ENCODE data around the gene XRCC4. TPM values are rescaled to one million over a fixed set of nuclear protein-coding genes. Genes with fewer than 3 reads are reported as not detected.

XRCC4 gene
- total and polyA plus RNA-seq, 2 of the 8 experiments (the other 6 are each of a cell fraction or from before 2014, with no cell fraction given), result 3.0 to 8.3 TPM

- Histone ChIP-seq H3K9ac (replicated peaks in 1 of 4; ENCODE audit: extremely low read depth in 1 of 4, low read depth in 3 of 4, low read length in 3 of 4) (no peak overlapping the region), H3K79me1 (ENCODE audit: low read depth, low read length) (no peaks in the 10 kb centered on the region), H3K4ac (replicated peaks; ENCODE audit: insufficient read length, low read depth, low read length) (no peak overlapping the region), H2AFZ (ENCODE audit: low read length) (no peak overlapping the region), H3K36me3 (ENCODE audit: control insufficient read depth in 2 of 4, insufficient read depth in 4 of 4, low read length in 3 of 4) (no peaks in the 10 kb centered on the region), H3K27ac (ENCODE audit: low read depth, low read length) (no peak overlapping the region), H3K23ac (ENCODE audit: insufficient read length) (no peak overlapping the region), H3K18ac (ENCODE audit: extremely low read depth, low read length) (no peak overlapping the region), H4K5ac (ENCODE audit: insufficient read length, low read depth, low read length) (no peak overlapping the region), H4K20me1 (replicated peaks in 1 of 2; ENCODE audit: control insufficient read depth in 1 of 2, insufficient read depth in 2 of 2, low read length in 2 of 2) (no peaks in the 10 kb centered on the region), H2AK5ac (ENCODE audit: low read depth, low read length) (no peak overlapping the region), H2BK12ac (ENCODE audit: low read depth, low read length) (no peak overlapping the region), H3K14ac (ENCODE audit: insufficient read length) (no peak overlapping the region), H3K9me3 (ENCODE audit: insufficient read depth in 2 of 2, low read depth in 1 of 2, low read length in 1 of 2) (0 out of 4 replicates have a peak, but pooled peaks cover 0 to 2% of the 10 kb centered on the region in 2 experiments), H4K91ac (replicated peaks; ENCODE audit: insufficient read length, low read length) (no peak overlapping the region), H2BK20ac (ENCODE audit: low read length) (no peak overlapping the region), H3K4me1 (replicated peaks in 1 of 4; ENCODE audit: control insufficient read depth in 3 of 4, insufficient read depth in 4 of 4, low read length in 3 of 4) (no peaks in the 10 kb centered on the region), H2BK120ac (replicated peaks; ENCODE audit: low read depth, low read length) (no peak overlapping the region), H3K27me3 (replicated peaks in 1 of 4; ENCODE audit: control insufficient read depth in 3 of 4, extremely low read depth in 1 of 4, insufficient read depth in 3 of 4, low read length in 3 of 4) (no peaks in the 10 kb centered on the region), H4K8ac (ENCODE audit: extremely low read depth, insufficient read depth, low read length) (no peak overlapping the region), H2BK15ac (ENCODE audit: low read length) (no peak overlapping the region), H3K79me2 (ENCODE audit: control insufficient read depth in 1 of 2, insufficient read depth in 2 of 2, low read length in 2 of 2) (no peaks in the 10 kb centered on the region), H3K4me2 (ENCODE audit: insufficient read depth in 1 of 2, low read depth in 2 of 2, low read length in 2 of 2) (no peak overlapping the region), H2BK5ac (ENCODE audit: low read depth, low read length) (no peak overlapping the region), H3K4me3 (ENCODE audit: extremely low read depth in 1 of 4, insufficient read depth in 2 of 4, low read depth in 3 of 4, low read length in 4 of 4) (no peak overlapping the region), H3K56ac (replicated peaks; ENCODE audit: insufficient read length, low read depth, low read length) (no peak overlapping the region), H3K23me2 (ENCODE audit: low read depth, low read length) (no peaks in the 10 kb centered on the region)
- ChIA-PET CTCF (ENCODE audit: partially characterized antibody) (no interaction called here), POLR2A (ENCODE audit: partially characterized antibody) (no interaction called here)
- no peak for DNase-seq (ENCODE audit: low read depth in 1 of 2, low spot score in 2 of 2)
- WGBS, 2 experiments (ENCODE audit: extremely low coverage in 1 of 2, insufficient coverage in 1 of 2, insufficient read length in 1 of 2, insufficient replicate concordance in 2 of 2, low coverage in 1 of 2, low lambda C conversion rate in 2 of 2, missing lambda C conversion rate in 1 of 2), result 86% methylated on average over 2 of the region's 2 CpGs; no CpG with 5 or more reads in 1 of the 2 experiments
- TF ChIP-seq CTCF (IDR thresholded peaks at IDR 0.05; ENCODE audit: control extremely low read depth in 1 of 3, insufficient read depth in 1 of 3, low read depth in 1 of 3, low read length in 3 of 3) (no peak), GTF2F1 (IDR thresholded peaks at IDR 0.05; ENCODE audit: borderline replicate concordance, low read depth, low read length) (no peak), TBP (IDR thresholded peaks at IDR 0.05; ENCODE audit: low read depth, low read length) (no peak), SP1 (IDR thresholded peaks at IDR 0.05; ENCODE audit: low read depth, low read length) (no peak), SP2 (IDR thresholded peaks at IDR 0.05; ENCODE audit: low read length) (no peak), RBBP5 (IDR thresholded peaks at IDR 0.05; ENCODE audit: borderline replicate concordance, low read depth, low read length) (no peak), SRF (IDR thresholded peaks at IDR 0.05; ENCODE audit: low read depth, low read length) (no peak), ATF2 (IDR thresholded peaks at IDR 0.05; ENCODE audit: low read length) (no peak), FOSL1 (IDR thresholded peaks at IDR 0.05; ENCODE audit: insufficient read depth, low read depth, low read length) (no peak), HDAC6 (IDR thresholded peaks at IDR 0.05; ENCODE audit: low read depth, low read length) (no peak), SP4 (IDR thresholded peaks at IDR 0.05; ENCODE audit: low read length) (no peak)
- FAIRE-seq, result no peak
Measured at GRCh38 chr5:83265318-83265717, 188.0 kb downstream of the XRCC4 start.
